Measurements from ENCODE around the gene GAPDH. TPM values are rescaled to one million over a fixed set of nuclear protein-coding genes. Genes with fewer than 3 reads are reported as not detected.
"Not testable (repeated sequence)": the region's sequence is repeated elsewhere in the genome, so short reads cannot be mapped to it uniquely, and the experiment has no call there.

GAPDH gene
- total RNA-seq, 2 donors from 2014 or later: 1,469 to 2,105 TPM

GRCh38 chr12:6555018-6555691, 20.8 kb downstream of the GAPDH start:
- TF ChIP-seq POLR2A (IDR thresholded peaks at IDR 0.05) (no peak), CTCF (IDR thresholded peaks at IDR 0.05) (no peak), POLR2AphosphoS5 (IDR thresholded peaks at IDR 0.05) (no peak)
- intact Hi-C loops (cut with DNase I): no loop called here
- peaks cover 11% of the 10 kb centered on the region for H3K4me1 ChIP-seq (replicated peaks)
- WGBS: 40% methylated on average over 61 of the region's 61 CpGs
- H3K4me3 ChIP-seq: peak overlapping the region; percentile 42 to 48
- no peaks in the 10 kb centered on the region for H3K27me3 ChIP-seq (replicated peaks; ENCODE audit: insufficient read depth)
- H3K9me3 ChIP-seq: no peaks in the 10 kb centered on the region
- H3K27ac ChIP-seq: peak overlapping the region; percentile 50 to 54
- peaks cover 9 to 17% of the 10 kb centered on the region in 2 donors for H3K36me3 ChIP-seq
- DNase-seq (ENCODE audit: low spot score): no peak

- H3K27ac ChIP-seq; H3K4me1 ChIP-seq (replicated peaks); DNase-seq (ENCODE audit: low spot score); H3K9me3 ChIP-seq; H3K4me3 ChIP-seq; intact Hi-C loops (cut with DNase I); H3K27me3 ChIP-seq (replicated peaks; ENCODE audit: insufficient read depth): not testable (repeated sequence)
- WGBS: 94% methylated on average over 7 of the region's 7 CpGs
- peaks cover 20 to 30% of the 10 kb centered on the region in 2 donors for H3K36me3 ChIP-seq
Measured at GRCh38 chr12:6556496-6556817, 22.1 kb downstream of the GAPDH start.

- 79% methylated on average over 4 of the region's 4 CpGs for WGBS
- H3K27me3 ChIP-seq (replicated peaks; ENCODE audit: insufficient read depth): no peaks in the 10 kb centered on the region
- no peak overlapping the region for H3K4me3 ChIP-seq
- DNase-seq (ENCODE audit: low spot score): no peak
- intact Hi-C loops (cut with DNase I): no loop called here
- H3K27ac ChIP-seq: no peak overlapping the region
- peaks cover 9% of the 10 kb centered on the region for H3K4me1 ChIP-seq (replicated peaks)
- no peaks in the 10 kb centered on the region for H3K9me3 ChIP-seq
- peaks cover 22 to 34% of the 10 kb centered on the region in 2 donors for H3K36me3 ChIP-seq
- TF ChIP-seq CTCF (IDR thresholded peaks at IDR 0.05) (no peak), POLR2AphosphoS5 (IDR thresholded peaks at IDR 0.05) (no peak), POLR2A (IDR thresholded peaks at IDR 0.05) (no peak)
Measured at GRCh38 chr12:6556857-6557256, 22.5 kb downstream of the GAPDH start.

- intact Hi-C loops (cut with DNase I); DNase-seq (ENCODE audit: low spot score); H3K4me1 ChIP-seq (replicated peaks); H3K27me3 ChIP-seq (replicated peaks; ENCODE audit: insufficient read depth); H3K4me3 ChIP-seq; H3K27ac ChIP-seq; H3K9me3 ChIP-seq: not testable (repeated sequence)
- WGBS: 77% methylated on average over 14 of the region's 14 CpGs
- TF ChIP-seq CTCF (IDR thresholded peaks at IDR 0.05): peak in 1 of 4 experiments; percentile 19
- peaks cover 22 to 38% of the 10 kb centered on the region in 2 donors for H3K36me3 ChIP-seq
Measured at GRCh38 chr12:6558014-6558760, 23.9 kb downstream of the GAPDH start.

- WGBS: 93% methylated on average over 1 of the region's 1 CpG
- intact Hi-C loops (cut with DNase I): no loop called here
- peaks cover 22 to 38% of the 10 kb centered on the region in 2 donors for H3K36me3 ChIP-seq
Measured at GRCh38 chr12:6559500-6559899, 25.2 kb downstream of the GAPDH start.

More at GRCh38 chr12:6559500-6559899, 25.2 kb downstream of the GAPDH start:
- DNase-seq (ENCODE audit: low spot score): no peak
- TF ChIP-seq POLR2A (IDR thresholded peaks at IDR 0.05) (no peak), POLR2AphosphoS5 (IDR thresholded peaks at IDR 0.05) (no peak), CTCF (IDR thresholded peaks at IDR 0.05) (no peak)
- no peak overlapping the region for H3K4me3 ChIP-seq
- no peaks in the 10 kb centered on the region for H3K27me3 ChIP-seq (replicated peaks; ENCODE audit: insufficient read depth)
- H3K9me3 ChIP-seq: no peaks in the 10 kb centered on the region
- H3K4me1 ChIP-seq (replicated peaks): no peaks in the 10 kb centered on the region
- H3K27ac ChIP-seq: no peak overlapping the region

Measured in prostate gland (tissue), 2 donors.